Endothelial cell of umbilical vein (primary cell): ENCODE measurements around the gene FGFRL1. TPM values are rescaled to one million over a fixed set of nuclear protein-coding genes. Genes with fewer than 3 reads are reported as not detected.

Experiments used
- BruUV-seq: library from RNA; stranded (reverse); fragments of 400-500 nt; replicated peaks from 2 replicates; lab custom pipeline; 2021; lab: Mats Ljungman, UMichigan
- CTCF ChIA-PET: fragments of 300-600, 350-600 bp; sonication (Branson Sonifier 250); formaldehyde crosslinking; loops from one replicate; lab custom pipeline; 2021; ENCODE audit warnings: antibody characterized with exemption, inconsistent platforms; lab: Charles Lee
- POLR2A ChIA-PET: fragments of 300-600, 350-600 bp; sonication (Branson Sonifier 250); formaldehyde crosslinking; loops from one replicate; lab custom pipeline; 2021; ENCODE audit warnings: antibody characterized with exemption, inconsistent platforms; lab: Charles Lee
- DNase-seq: peaks from one replicate; pipeline ENCODE4 v3.0.0-alpha.2; 2011; ENCODE audit warnings: low read depth, low spot score
- FAIRE-seq: peaks from 2 replicates; lab custom pipeline; 2011; peaks lifted over from hg19 to GRCh38; lab: Jason Lieb, UNC
- H2AFZ ChIP-seq: 2 replicates; pipeline ENCODE4 v1.6.0; 2012; ENCODE audit warnings: low read depth, low read length, control low read depth, inconsistent platforms
- H3K27ac ChIP-seq: 2 replicates; pipeline ENCODE4 v1.5.1; 2011; ENCODE audit warnings: low read depth, mild to moderate bottlenecking, control low read depth, low read length, moderate library complexity; ENCODE audit not compliant: insufficient read depth
- H3K27me3 ChIP-seq, 2 experiments: 2 replicates each; pipeline versions ENCODE4 v1.6.0 to v1.6.1; 2011; ENCODE audit warnings: low read length in 2 of 2, mixed read lengths in 1 of 2; ENCODE audit not compliant: control insufficient read depth in 2 of 2, insufficient read depth in 2 of 2
- H3K36me3 ChIP-seq, 2 experiments: 2 replicates in 1 of 2; 3 replicates in 1 of 2; pipeline ENCODE4 v1.5.1; 2011; ENCODE audit warnings: low read length in 2 of 2, mild to moderate bottlenecking in 1 of 2, moderate library complexity in 1 of 2; ENCODE audit not compliant: control insufficient read depth in 2 of 2, insufficient read depth in 2 of 2; ENCODE audit errors: extremely low read depth in 1 of 2
- H3K4me1 ChIP-seq: 3 replicates; pipeline ENCODE4 v1.5.1; 2011; ENCODE audit warnings: mild to moderate bottlenecking, low read length; ENCODE audit not compliant: control insufficient read depth, insufficient read depth; ENCODE audit errors: extremely low read depth
- H3K4me2 ChIP-seq: 2 replicates; pipeline ENCODE4 v1.6.1; 2011; ENCODE audit warnings: low read length, control low read depth, mixed read lengths; ENCODE audit not compliant: insufficient read depth
- H3K4me3 ChIP-seq, 3 experiments: fragments of 200-600 bp in 1 of 3; sonication (generic), shearing (Covaris generic) in 1 of 3; replicated peaks in 1 of 3; 2 replicates each; pipeline ENCODE4 v1.5.1; 2011 to 2016; ENCODE audit warnings: control low read depth in 3 of 3, low read length in 3 of 3, mild to moderate bottlenecking in 2 of 3, inconsistent platforms in 1 of 3, low read depth in 1 of 3, moderate library complexity in 1 of 3; ENCODE audit not compliant: insufficient read depth in 1 of 3
- H3K79me2 ChIP-seq: 2 replicates; pipeline ENCODE4 v1.6.0; 2012; ENCODE audit warnings: low read length, inconsistent platforms; ENCODE audit not compliant: control insufficient read depth, insufficient read depth
- H3K9ac ChIP-seq: replicated peaks from 2 replicates; pipeline ENCODE3; 2011; ENCODE audit warnings: low read length, control low read depth; ENCODE audit not compliant: insufficient read depth; ENCODE audit errors: extremely low read depth
- H3K9me1 ChIP-seq: replicated peaks from 3 replicates; pipeline ENCODE4 v1.6.0; 2011; ENCODE audit warnings: mild to moderate bottlenecking, low read length; ENCODE audit not compliant: control insufficient read depth, insufficient read depth; ENCODE audit errors: extremely low read depth
- H3K9me3 ChIP-seq: replicated peaks from 2 replicates; pipeline ENCODE4 v1.5.1; 2012; ENCODE audit warnings: low read length, inconsistent platforms; ENCODE audit not compliant: control insufficient read depth, insufficient read depth
- H4K20me1 ChIP-seq: replicated peaks from 2 replicates; pipeline ENCODE3; 2011; ENCODE audit warnings: mild to moderate bottlenecking, low read length; ENCODE audit not compliant: control insufficient read depth, insufficient read depth; ENCODE audit errors: extremely low read depth
- CTCF ChIP-seq, 2 donors: IDR thresholded peaks; 1 replicate in 1 of 2; 2 replicates in 1 of 2; pipeline ENCODE4 v1.5.1; 2011; ENCODE audit warnings: low read length in 2 of 2, mild to moderate bottlenecking in 2 of 2, moderate library complexity in 2 of 2, control low read depth in 1 of 2, inconsistent platforms in 1 of 2, low read depth in 1 of 2; ENCODE audit not compliant: insufficient read depth in 1 of 2; ENCODE audit errors: extremely low read depth in 1 of 2
- EZH2 ChIP-seq: IDR thresholded peaks from 2 replicates; pipeline ENCODE4 v1.6.1; 2012; ENCODE audit warnings: borderline replicate concordance, low read depth, mild to moderate bottlenecking, moderate library complexity, low read length, inconsistent platforms; ENCODE audit not compliant: severe bottlenecking
- FOS ChIP-seq: IDR thresholded peaks from 2 replicates; pipeline ENCODE4 v1.6.1; 2011; ENCODE audit warnings: mild to moderate bottlenecking, low read length, moderate library complexity, borderline replicate concordance; ENCODE audit not compliant: insufficient read depth
- GATA2 ChIP-seq: IDR thresholded peaks from 2 replicates; pipeline ENCODE4 v1.7.0; 2011; ENCODE audit warnings: low read depth, mild to moderate bottlenecking, moderate library complexity, mixed read lengths, low read length; ENCODE audit not compliant: insufficient read length, insufficient read depth
- JUN ChIP-seq: IDR thresholded peaks from 2 replicates; pipeline ENCODE4 v1.6.1; 2011; ENCODE audit warnings: borderline replicate concordance, low read depth; ENCODE audit not compliant: insufficient read length, insufficient read depth
- MYC ChIP-seq: IDR thresholded peaks from one replicate; pipeline ENCODE4 v1.6.1; 2011; ENCODE audit warnings: mild to moderate bottlenecking, low read depth, low read length
- POLR2A ChIP-seq: IDR thresholded peaks from 2 replicates; pipeline ENCODE4 v1.6.1; 2012; ENCODE audit warnings: low read depth, mild to moderate bottlenecking, control low read depth, low read length
- POLR2AphosphoS5 ChIP-seq: IDR thresholded peaks from 2 replicates; pipeline ENCODE4 v1.6.1; 2012; ENCODE audit warnings: low read depth, mild to moderate bottlenecking, control low read depth, low read length, moderate library complexity; ENCODE audit not compliant: insufficient read depth
- dilution Hi-C: fragments of 300-500 bp; cut with MboI; formaldehyde crosslinking; loops from one replicate; pipeline ENCODE4 v1.15.0; 2019; ENCODE audit warnings: low sequenced_read_pairs; ENCODE audit not compliant: extremely low pct_ligation_motif_present
- intact Hi-C: fragments of 100-400 bp; cut with micrococcal nuclease; formaldehyde crosslinking; loops from one replicate; pipeline ENCODE4 v1.10.0; 2022
- polyA plus RNA-seq, 4 experiments: library from polyadenylated mRNA; depleted of rRNA in 3 of 4; stranded (reverse) in 3 of 4; unstranded in 1 of 4; fragments of >200 nt; gene quantifications; 2 replicates each; pipeline versions ENCODE4 v1.2.1 to v1.2.3, GENCODE V29; 2011 to 2012; ENCODE audit warnings: missing spikeins in 1 of 4
- total RNA-seq: library from RNA; stranded (reverse); gene quantifications from 2 replicates; pipeline ENCODE4 v1.2.3, GENCODE V29; 2021
- TF ChIP-seq, protein P1 (sequence below): IDR thresholded peaks from 2 replicates; pipeline ENCODE4 v1.6.1; 2011; ENCODE audit not compliant: insufficient read depth, insufficient read length

Gene FGFRL1
- total and polyA plus RNA-seq, 2 donors (not counting 3 experiments of a cell fraction or from before 2014, with no cell fraction given), result 33.3 to 74.6 TPM

GRCh38 chr4:1022051-1022738 is 10.8 kb downstream of the FGFRL1 start:
- H3K4me3 ChIP-seq, result no peak overlapping the region
- FAIRE-seq (no peak), DNase-seq (no peak)
- intact Hi-C loops (no loop called here), dilution Hi-C loops (no loop called here)
- no peak overlapping the region for H3K9ac ChIP-seq
- no peaks in the 10 kb centered on the region for H3K9me1 ChIP-seq
- POLR2A ChIA-PET, result no interaction called here
- CTCF ChIA-PET, result interaction anchor here (0.9 kb wide), 1 partner anchor 12 kb away, joined by 3 read pairs; no protein-coding TSS in a partner anchor
- H4K20me1 ChIP-seq, result no peaks in the 10 kb centered on the region
- no peaks in the 10 kb centered on the region for H3K27me3 ChIP-seq
- no peaks in the 10 kb centered on the region for H3K9me3 ChIP-seq
- no peak overlapping the region for H3K4me2 ChIP-seq
- H3K36me3 ChIP-seq, result peaks cover 0 to 15% of the 10 kb centered on the region in 2 experiments
- no peaks in the 10 kb centered on the region for H3K4me1 ChIP-seq
- TF ChIP-seq EZH2 (no peak), POLR2AphosphoS5 (no peak), CTCF (IDR thresholded peaks at IDR 0.05; ENCODE audit: extremely low read depth in 1 of 2, insufficient read depth in 1 of 2, low read depth in 1 of 2, low read length in 2 of 2) (no peak)
- BruUV-seq, result no TSS peak
- H3K27ac ChIP-seq, result no peak overlapping the region
- H3K79me2 ChIP-seq, result no peaks in the 10 kb centered on the region
- H2AFZ ChIP-seq, result no peak overlapping the region

DNA sequence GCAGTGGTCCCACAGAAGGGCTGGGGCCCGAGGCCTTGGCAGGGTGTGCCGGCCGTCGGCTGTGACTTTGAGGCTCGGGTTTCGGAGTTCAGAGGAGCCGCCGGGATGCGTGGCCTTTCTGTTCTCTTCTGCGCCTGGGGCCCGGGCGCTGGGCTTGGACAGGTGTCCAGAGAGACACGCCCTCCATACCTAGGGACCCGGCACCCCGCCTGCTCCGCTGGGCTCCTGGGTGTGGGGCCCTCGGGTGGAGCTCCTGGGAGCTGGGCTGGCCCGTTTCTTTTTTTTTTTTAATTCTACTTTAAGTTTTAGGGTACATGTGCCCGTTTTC is 11.3 kb downstream of the FGFRL1 start:
- H3K4me2 ChIP-seq, result no peak overlapping the region
- no peaks in the 10 kb centered on the region for H4K20me1 ChIP-seq
- H3K27ac ChIP-seq, result no peak overlapping the region
- no peak for FAIRE-seq
- no peaks in the 10 kb centered on the region for H3K9me3 ChIP-seq
- no peaks in the 10 kb centered on the region for H3K4me1 ChIP-seq
- no peaks in the 10 kb centered on the region for H3K27me3 ChIP-seq
- BruUV-seq, result no TSS peak
- H3K36me3 ChIP-seq, result peaks cover 0 to 15% of the 10 kb centered on the region in 2 experiments
- DNase-seq, result no peak
- H3K4me3 ChIP-seq, result no peak overlapping the region
- no peaks in the 10 kb centered on the region for H3K9me1 ChIP-seq
- dilution Hi-C loops (no loop called here), intact Hi-C loops (no loop called here)
- no peak overlapping the region for H3K9ac ChIP-seq
- CTCF ChIA-PET, result no interaction called here
- TF ChIP-seq FOS (no peak), CTCF (IDR thresholded peaks at IDR 0.05; ENCODE audit: extremely low read depth in 1 of 2, insufficient read depth in 1 of 2, low read depth in 1 of 2, low read length in 2 of 2) (no peak), MYC (no peak), GATA2 (no peak), EZH2 (no peak), POLR2AphosphoS5 (no peak), POLR2A (no peak), JUN (no peak)
- TF ChIP-seq, protein P1, sequence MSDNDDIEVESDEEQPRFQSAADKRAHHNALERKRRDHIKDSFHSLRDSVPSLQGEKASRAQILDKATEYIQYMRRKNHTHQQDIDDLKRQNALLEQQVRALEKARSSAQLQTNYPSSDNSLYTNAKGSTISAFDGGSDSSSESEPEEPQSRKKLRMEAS, result no peak
- H3K79me2 ChIP-seq, result no peaks in the 10 kb centered on the region
- POLR2A ChIA-PET, result no interaction called here
- no peak overlapping the region for H2AFZ ChIP-seq
